GM12892 (cell line): ENCODE results near the gene MEIOSIN.

Experiments used
- POLR2A ChIP-seq: IDR thresholded peaks from 2 replicates; pipeline ENCODE4 v1.6.1; 2011; ENCODE audit warnings: low read depth, low read length, control low read depth
- POLR2AphosphoS5 ChIP-seq: IDR thresholded peaks from 2 replicates; pipeline ENCODE4 v1.6.1; 2011; ENCODE audit warnings: low read depth, low read length, control low read depth
- TAF1 ChIP-seq: IDR thresholded peaks from 2 replicates; pipeline ENCODE4 v1.6.1; 2011; ENCODE audit warnings: low read depth, mild to moderate bottlenecking, control low read depth, low read length, borderline replicate concordance

- TF ChIP-seq POLR2AphosphoS5 (no peak), POLR2A (no peak), TAF1 (no peak)
Measured at GRCh38 chr19:45812297-45812696, 79.1 kb downstream of the MEIOSIN start.
